IMR-90 (cell line): Measurements from ENCODE around the gene SEL1L2.

ENCODE experiments used
- CTCF ChIP-seq: conservative IDR thresholded peaks from 2 replicates; pipeline ENCODE4 v1.5.1; 2012; ENCODE audit warnings: mild to moderate bottlenecking, low read depth, low read length, improper control_type of control experiment
- MAZ ChIP-seq: IDR thresholded peaks from 2 replicates; pipeline ENCODE4 v1.6.1; 2012; ENCODE audit warnings: low read depth, mild to moderate bottlenecking, low read length, improper control_type of control experiment, moderate library complexity, borderline replicate concordance
- POLR2A ChIP-seq: IDR thresholded peaks from 2 replicates; pipeline ENCODE4 v1.6.1; 2012; ENCODE audit warnings: mild to moderate bottlenecking, low read depth, low read length
- RCOR1 ChIP-seq: IDR thresholded peaks from 2 replicates; pipeline ENCODE4 v1.6.1; 2012; ENCODE audit warnings: mild to moderate bottlenecking, low read length, improper control_type of control experiment; ENCODE audit not compliant: insufficient replicate concordance

- TF ChIP-seq CTCF (no peak), MAZ (no peak), POLR2A (no peak), RCOR1 (no peak)
Observed at GRCh38 chr20:13873831-13874230, 116.6 kb downstream of the SEL1L2 start.
